ENCODE measurements around the gene MIB2.
"Not testable (repeated sequence)": the region's sequence is repeated elsewhere in the genome, so short reads cannot be mapped to it uniquely, and the experiment has no call there.

Gene MIB2

GRCh38 chr1:1662830-1663560 lies 47.7 kb downstream of the MIB2 start:
- not testable (repeated sequence) for DNase-seq

GRCh38 chr1:1664318-1664717 lies 49.0 kb downstream of the MIB2 start:
- DNase-seq: not testable (repeated sequence)

- DNase-seq: no peak
These were observed 49.9 kb downstream of the MIB2 start for GRCh38 chr1:1664941-1665814.

- DNase-seq: peak; percentile 43
These were observed 50.5 kb downstream of the MIB2 start for GRCh38 chr1:1665815-1666251.

GRCh38 chr1:1666526-1666925 lies 51.2 kb downstream of the MIB2 start:
- no peak for DNase-seq

- no peak for DNase-seq
These were observed 54.5 kb downstream of the MIB2 start for GRCh38 chr1:1669468-1670440.

GRCh38 chr1:1670866-1671265 lies 55.6 kb downstream of the MIB2 start:
- DNase-seq: no peak

GRCh38 chr1:1671365-1672119 lies 56.2 kb downstream of the MIB2 start:
- DNase-seq: no peak

GRCh38 chr1:1672181-1672965 lies 57.1 kb downstream of the MIB2 start:
- DNase-seq: no peak

- DNase-seq: not testable (repeated sequence)
These were observed 59.5 kb downstream of the MIB2 start for GRCh38 chr1:1674806-1675205.

- not testable (repeated sequence) for DNase-seq
These were observed 59.9 kb downstream of the MIB2 start for GRCh38 chr1:1675218-1675617.

- not testable (repeated sequence) for DNase-seq
These were observed 60.8 kb downstream of the MIB2 start for GRCh38 chr1:1676087-1676486.

- peak; percentile 29 for DNase-seq
These were observed 62.6 kb downstream of the MIB2 start for GRCh38 chr1:1677718-1678580.

GRCh38 chr1:1678581-1679380 lies 63.5 kb downstream of the MIB2 start:
- peak; percentile 62 for DNase-seq

Measured in hematopoietic multipotent progenitor cell treated with erythropoietin and hydrocortisone succinate and interleukin-3 and kit ligand, for 4 days (in vitro differentiated cells).